Omental fat pad (tissue), 4 donors: Measurements from ENCODE around the gene FAM83C. TPM values are rescaled to one million over a fixed set of nuclear protein-coding genes. Genes with fewer than 3 reads are reported as not detected.

Source experiments
- ATAC-seq: fragments of 150-250 bp; one replicate; pipeline ENCODE4 v1.9.1; 2016; ENCODE audit warnings: mild to moderate bottlenecking, moderate library complexity; ENCODE audit not compliant: low FRiP score
- DNase-seq: peaks from one replicate; pipeline ENCODE4 v3.0.0-alpha.2; 2019; ENCODE audit warnings: low spot score
- total RNA-seq, 4 donors: library from RNA; depleted of rRNA; stranded (reverse); fragments of >200 nt; gene quantifications; one replicate each; pipeline ENCODE4 v1.1.0, GENCODE V29; 2016
- TF ChIP-seq, protein P1 (sequence below), 3 donors: fragments of 450-650 bp; IDR thresholded peaks; one replicate each; pipeline ENCODE4 v1.5.1; 2016 to 2017; ENCODE audit warnings: antibody characterized with exemption in 3 of 3, mild to moderate bottlenecking in 3 of 3, moderate library complexity in 2 of 3

The FAM83C gene
- total RNA-seq, 4 donors from 2014 or later = 0.09 TPM; not detected in 3

DNA sequence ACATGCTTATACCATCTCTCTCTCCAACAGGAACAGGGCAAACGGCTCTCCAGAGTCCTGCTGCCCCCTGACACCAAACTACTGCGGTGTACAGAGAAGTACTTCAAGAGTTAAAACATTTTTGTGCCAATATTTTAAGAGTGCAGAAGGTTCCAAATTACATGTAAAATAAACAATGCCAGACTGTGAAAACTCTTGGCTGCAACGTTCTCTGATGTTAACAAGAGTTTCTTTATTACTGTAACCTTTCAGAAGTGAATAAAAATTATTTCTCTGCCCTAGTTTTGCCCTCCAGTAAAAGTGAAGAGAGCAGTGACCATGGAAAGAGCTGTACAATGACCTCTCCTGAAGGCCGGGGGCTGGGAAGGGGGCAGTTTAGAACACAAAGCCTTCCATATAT lies 41.4 kb upstream of the FAM83C start:
- DNase-seq = no peak
- TF ChIP-seq, protein P1, sequence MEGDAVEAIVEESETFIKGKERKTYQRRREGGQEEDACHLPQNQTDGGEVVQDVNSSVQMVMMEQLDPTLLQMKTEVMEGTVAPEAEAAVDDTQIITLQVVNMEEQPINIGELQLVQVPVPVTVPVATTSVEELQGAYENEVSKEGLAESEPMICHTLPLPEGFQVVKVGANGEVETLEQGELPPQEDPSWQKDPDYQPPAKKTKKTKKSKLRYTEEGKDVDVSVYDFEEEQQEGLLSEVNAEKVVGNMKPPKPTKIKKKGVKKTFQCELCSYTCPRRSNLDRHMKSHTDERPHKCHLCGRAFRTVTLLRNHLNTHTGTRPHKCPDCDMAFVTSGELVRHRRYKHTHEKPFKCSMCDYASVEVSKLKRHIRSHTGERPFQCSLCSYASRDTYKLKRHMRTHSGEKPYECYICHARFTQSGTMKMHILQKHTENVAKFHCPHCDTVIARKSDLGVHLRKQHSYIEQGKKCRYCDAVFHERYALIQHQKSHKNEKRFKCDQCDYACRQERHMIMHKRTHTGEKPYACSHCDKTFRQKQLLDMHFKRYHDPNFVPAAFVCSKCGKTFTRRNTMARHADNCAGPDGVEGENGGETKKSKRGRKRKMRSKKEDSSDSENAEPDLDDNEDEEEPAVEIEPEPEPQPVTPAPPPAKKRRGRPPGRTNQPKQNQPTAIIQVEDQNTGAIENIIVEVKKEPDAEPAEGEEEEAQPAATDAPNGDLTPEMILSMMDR (IDR thresholded peaks at IDR 0.05) = no peak
- no peak for ATAC-seq

- DNase-seq = no peak
- ATAC-seq = no peak
- TF ChIP-seq, protein P1 (IDR thresholded peaks at IDR 0.05) = no peak
Observed at GRCh38 chr20:35332540-35333200, 40.4 kb upstream of the FAM83C start.

DNA sequence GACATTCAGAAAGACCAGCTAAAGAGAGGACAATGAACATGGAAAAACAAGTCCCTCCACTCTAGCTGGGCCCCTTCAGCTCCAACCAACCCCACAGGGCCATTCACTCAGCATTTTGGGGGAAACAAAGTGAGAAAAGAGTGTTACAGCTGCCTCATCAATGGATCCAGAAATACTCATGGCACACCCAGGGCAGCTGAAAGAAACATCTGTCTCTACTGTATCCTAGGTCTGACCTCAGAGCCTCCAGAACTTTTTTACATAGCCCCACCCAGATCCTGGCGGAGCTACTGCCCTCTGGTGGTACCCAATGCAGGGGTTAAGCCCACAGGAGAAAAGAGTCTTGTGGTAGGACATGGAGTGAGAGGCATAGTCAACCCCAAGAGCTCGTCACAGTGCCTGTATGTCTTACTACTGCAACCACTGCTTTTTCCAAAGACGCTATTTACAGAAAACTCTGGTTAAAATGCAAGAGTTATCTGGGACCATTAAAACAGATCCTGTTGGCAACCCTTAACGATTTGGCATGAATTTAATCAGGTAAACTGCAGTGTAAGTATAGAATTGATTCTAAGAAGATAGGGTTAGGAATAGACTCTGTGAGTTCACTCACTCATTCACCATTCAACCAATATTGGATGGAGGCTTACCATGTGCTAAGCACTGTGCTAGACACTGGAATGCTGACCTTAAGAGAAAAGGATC lies 37.4 kb upstream of the FAM83C start:
- ATAC-seq = no peak
- TF ChIP-seq, protein P1 (IDR thresholded peaks at IDR 0.05) = no peak

GRCh38 chr20:35328689-35329088 lies 36.5 kb upstream of the FAM83C start:
- TF ChIP-seq, protein P1 (IDR thresholded peaks at IDR 0.05) = no peak
- DNase-seq = no peak
- no peak for ATAC-seq

More for the DNA sequence above, 37.4 kb upstream of the FAM83C start:
- no peak for DNase-seq

GRCh38 chr20:35328095-35328685 lies 36.0 kb upstream of the FAM83C start:
- TF ChIP-seq, protein P1 (IDR thresholded peaks at IDR 0.05) = no peak
- no peak for ATAC-seq

DNA sequence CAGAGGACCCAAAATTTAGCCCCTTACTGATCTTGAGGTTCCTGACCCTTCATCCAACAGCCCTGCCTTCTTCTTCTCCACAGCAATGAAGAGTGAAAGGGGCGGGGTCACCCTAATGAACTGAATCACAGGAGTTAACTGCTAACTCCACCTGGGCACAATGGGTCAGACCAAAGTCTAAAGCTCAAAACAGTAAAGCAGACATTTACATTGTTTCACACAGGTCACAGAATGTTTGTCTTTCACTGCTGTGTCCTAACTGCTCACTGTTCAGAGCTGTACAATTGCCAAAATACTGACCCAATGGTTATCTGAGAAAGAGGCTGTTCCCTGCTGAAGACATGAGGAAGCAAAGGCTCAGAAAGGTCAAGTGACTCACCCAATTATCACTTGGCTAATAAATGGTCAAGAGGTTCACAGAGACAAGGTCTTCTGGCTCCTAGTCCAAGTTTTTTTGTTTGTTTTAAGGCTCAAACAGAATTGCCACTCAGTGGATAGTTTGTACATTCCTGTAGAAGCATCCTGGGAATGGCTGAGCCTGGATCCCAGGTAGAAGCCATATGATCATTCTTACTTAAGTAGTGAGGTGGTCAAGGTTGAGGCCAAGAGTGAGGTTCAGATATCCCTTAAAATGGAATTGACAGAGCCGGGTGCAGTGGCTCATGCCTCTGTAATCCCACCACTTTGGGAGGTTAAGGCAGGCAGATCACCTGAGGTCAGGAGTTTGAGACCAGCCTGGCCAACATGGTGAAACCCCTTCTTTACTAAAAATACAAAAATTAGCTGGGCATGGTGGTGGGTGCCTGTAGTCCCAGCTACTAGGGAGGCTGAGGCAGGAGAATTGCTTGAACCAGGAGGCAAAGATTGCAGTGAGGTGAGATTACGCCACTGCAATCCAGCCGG lies 35.1 kb upstream of the FAM83C start:
- ATAC-seq = peak; percentile 46
- TF ChIP-seq, protein P1 (IDR thresholded peaks at IDR 0.05) = no peak
- DNase-seq = no peak

More at GRCh38 chr20:35328095-35328685, 36.0 kb upstream of the FAM83C start:
- no peak for DNase-seq
